NCI-H2196 (cell line): ENCODE measurements around the gene SLC25A17.
"Not testable (repeated sequence)": the region's sequence is repeated elsewhere in the genome, so short reads cannot be mapped to it uniquely, and the experiment has no call there.

Source experiments
- DNase-seq: peaks from one replicate; lab custom pipeline; 2025; ENCODE audit not compliant: unreplicated experiment; lab: John Stamatoyannopoulos, UW

SLC25A17 gene

DNA sequence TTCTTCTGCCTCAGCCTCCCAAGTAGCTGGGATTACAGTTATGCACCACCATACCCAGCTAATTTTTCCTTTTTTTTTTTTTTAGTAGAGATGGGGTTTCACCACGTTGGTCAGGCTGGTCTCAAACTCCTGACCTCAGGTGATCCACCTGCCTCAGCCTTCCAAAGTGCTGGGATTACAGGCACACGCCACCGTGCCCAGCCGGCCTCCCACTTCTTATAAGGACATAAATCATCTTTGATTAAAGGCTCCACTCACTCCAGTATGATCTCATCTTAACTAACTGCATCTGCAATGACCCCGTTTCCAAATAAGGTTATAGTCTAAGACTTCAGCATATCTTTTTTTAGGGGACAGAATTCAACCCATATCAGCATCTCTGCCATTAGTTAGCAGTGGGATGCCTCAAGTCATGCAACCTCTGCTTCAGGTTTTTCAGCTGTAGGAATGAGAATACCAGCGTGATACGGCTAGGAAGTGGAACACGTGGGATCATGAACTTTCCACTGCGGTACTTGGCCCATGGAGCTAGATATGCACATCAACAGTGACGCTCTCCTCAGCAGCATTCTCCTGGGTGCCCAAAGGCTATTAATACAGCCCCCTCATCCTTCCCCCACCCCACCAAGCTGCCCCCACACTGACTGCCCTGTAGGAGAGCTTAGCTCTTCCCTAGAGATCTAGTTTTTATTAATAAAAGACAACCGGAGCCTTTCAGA is 98.4 kb downstream of the SLC25A17 start:
- no peak for DNase-seq

DNA sequence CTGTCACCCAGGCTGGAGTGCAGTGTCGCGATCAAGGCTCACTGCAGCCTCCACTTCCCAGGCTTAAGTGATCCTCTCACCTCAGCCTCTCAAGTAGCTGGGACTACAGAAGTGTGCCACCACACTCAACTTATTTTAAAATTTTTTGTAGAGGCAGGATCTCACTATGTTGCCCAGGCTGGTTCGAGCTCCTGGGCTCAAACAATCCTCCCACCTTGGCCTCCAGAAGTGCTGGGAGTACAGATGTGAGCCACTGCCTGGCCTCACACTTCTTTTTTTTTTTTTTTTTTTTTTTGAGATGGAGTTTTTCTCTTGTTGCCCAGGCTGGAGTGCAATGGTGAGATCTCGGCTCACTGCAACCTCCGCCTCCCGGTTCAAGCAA is 99.0 kb downstream of the SLC25A17 start:
- DNase-seq: not testable (repeated sequence)
